Adrenal gland (tissue), 12 donors: ENCODE measurements around the gene FGF19. TPM values are rescaled to one million over a fixed set of nuclear protein-coding genes. Genes with fewer than 3 reads are reported as not detected.

ENCODE experiments used
- DNase-seq, 7 donors: peaks; one replicate each; pipeline ENCODE4 v3.0.0-alpha.2; 2019 to 2020
- H3K27ac ChIP-seq, 5 donors: fragments of 200-600 bp; sonication (generic) in 4 of 5; 1 replicate in 3 of 5; 2 replicates in 2 of 5; pipeline versions ENCODE4 v1.5.1 to v1.8.0; 2016 to 2020; ENCODE audit warnings: mild to moderate bottlenecking in 1 of 5
- H3K27me3 ChIP-seq: fragments of 200-600 bp; 2 replicates; pipeline ENCODE4 v1.8.0; 2021
- H3K36me3 ChIP-seq, 2 donors: fragments of 200-600 bp; replicated peaks in 1 of 2; 1 replicate in 1 of 2; 2 replicates in 1 of 2; pipeline versions ENCODE4 v1.5.1 to v1.8.0; 2018 to 2022
- H3K4me1 ChIP-seq, 2 donors: fragments of 200-600 bp; replicated peaks in 1 of 2; 1 replicate in 1 of 2; 2 replicates in 1 of 2; pipeline versions ENCODE4 v1.5.1 to v1.8.0; 2018 to 2021
- H3K4me3 ChIP-seq, 4 donors: fragments of 200-600 bp; sonication (generic) in 3 of 4; one replicate each; pipeline ENCODE4 v1.5.1; 2016 to 2018
- H3K9me3 ChIP-seq, 3 donors: fragments of 200-600 bp; sonication (generic) in 1 of 3; replicated peaks in 1 of 3; 1 replicate in 2 of 3; 2 replicates in 1 of 3; pipeline versions ENCODE4 v1.5.1 to v1.8.0; 2016 to 2021
- CTCF ChIP-seq, 6 experiments: fragments of 450-650 bp in 4 of 6; fragments of 200-600 bp in 2 of 6; sonication (generic) in 1 of 6; IDR thresholded peaks; 1 replicate in 5 of 6; 2 replicates in 1 of 6; pipeline versions ENCODE4 v1.5.1 to v1.8.0; 2016 to 2021; ENCODE audit warnings: antibody characterized with exemption in 6 of 6, mild to moderate bottlenecking in 2 of 6, moderate library complexity in 1 of 6
- POLR2A ChIP-seq, 2 donors: fragments of 450-650 bp; IDR thresholded peaks; one replicate each; pipeline ENCODE4 v1.6.1; 2017; ENCODE audit warnings: antibody characterized with exemption in 2 of 2, mild to moderate bottlenecking in 2 of 2, moderate library complexity in 1 of 2
- WGBS, 4 donors: extraction: QIAGEN DNeasy Blood & Tissue Kit in 2 of 4; methylation state at CpG; one replicate each; pipeline versions ENCODE4 v1.1.5 to v1.1.7; 2013 to 2017; 5-methylcytosine and 5-hydroxymethylcytosine counted together
- intact Hi-C, 2 donors: fragments of 100-400 bp; cut with DNase I; formaldehyde crosslinking; loops; one replicate each; pipeline versions ENCODE4 v1.14.1 to v1.15.0; 2022 to 2023
- polyA plus RNA-seq, 3 donors: library from polyadenylated mRNA; stranded (reverse); fragments of 200-250 nt in 2 of 3; fragments of 350-450 nt in 1 of 3; fragmentation: Illumina TruSeq in 1 of 3; extraction: RNeasy Lipid Tissue Mini Kit (QIAGEN cat#74804) in 1 of 3; gene quantifications; one replicate each; pipeline ENCODE4 v1.2.3, GENCODE V29; 2013 to 2014
- total RNA-seq, 9 donors: library from RNA; depleted of rRNA in 4 of 9; stranded (reverse); fragments of >200 nt in 4 of 9; fragments of 120-200 nt in 1 of 9; fragmentation: NEBNext Ultra II Directional in 1 of 9; extraction: Animal tissue kit (Norgen Biotek cat#: 25700) in 1 of 9; gene quantifications; one replicate each; pipeline versions ENCODE4 v1.1.0 to v1.2.4, GENCODE V29; 2013 to 2023
- donor health status: healthy with polysubstance abuse.
- donor health status: Bipolar disorder and iron deficiency.
- donor health status: DM: yes; HTN: yes; CAD: no.
- donor health status: DM: no; HTN: no; CAD: no.
- donor health status: DM: no; HTN: no; CAD: no.
- donor health status: DM: yes; HTN: yes; CAD: no.

FGF19 gene
- total and polyA plus RNA-seq, 12 donors, result not detected

GRCh38 chr11:69650832-69651344 is 52.9 kb downstream of the FGF19 start:
- no peaks in the 10 kb centered on the region for H3K27me3 ChIP-seq
- no peak for TF ChIP-seq CTCF (IDR thresholded peaks at IDR 0.05)
- no peak for TF ChIP-seq POLR2A (IDR thresholded peaks at IDR 0.05)
- intact Hi-C loops, result no loop called here
- H3K36me3 ChIP-seq, result peaks cover 0 to 56% of the 10 kb centered on the region in 2 donors
- H3K4me3 ChIP-seq, result no peak overlapping the region
- DNase-seq, result no peak
- no peak overlapping the region for H3K27ac ChIP-seq
- H3K9me3 ChIP-seq, result no peaks in the 10 kb centered on the region
- H3K4me1 ChIP-seq, result peaks cover 0 to 6% of the 10 kb centered on the region in 2 donors
- 80 to 90% (median 86%) methylated on average over 17 to 23 of the region's 23 CpGs for WGBS, 4 donors

- DNase-seq, result peak in 1 of 7 donors; percentile 70
- H3K36me3 ChIP-seq, result peaks cover 0 to 56% of the 10 kb centered on the region in 2 donors
- H3K27ac ChIP-seq, result no peak overlapping the region
- WGBS, 4 donors, result 40 to 85% (median 83%) methylated on average over 3 to 24 of the region's 24 CpGs
- peaks cover 0 to 6% of the 10 kb centered on the region in 2 donors for H3K4me1 ChIP-seq
- no peak overlapping the region for H3K4me3 ChIP-seq
- H3K9me3 ChIP-seq, result no peaks in the 10 kb centered on the region
- TF ChIP-seq POLR2A (IDR thresholded peaks at IDR 0.05), result no peak
- no peak for TF ChIP-seq CTCF (IDR thresholded peaks at IDR 0.05)
- H3K27me3 ChIP-seq, result no peaks in the 10 kb centered on the region
- intact Hi-C loops, result no loop called here
Measured at GRCh38 chr11:69650081-69650831, 53.6 kb downstream of the FGF19 start.

GRCh38 chr11:69649576-69649900 is 54.3 kb downstream of the FGF19 start:
- 90 to 98% (median 92%) methylated on average over 6 to 10 of the region's 10 CpGs for WGBS, 4 donors
- no peak overlapping the region for H3K4me3 ChIP-seq
- no peaks in the 10 kb centered on the region for H3K9me3 ChIP-seq
- H3K4me1 ChIP-seq, result peaks cover 0 to 4% of the 10 kb centered on the region in 2 donors
- intact Hi-C loops, result no loop called here
- H3K27me3 ChIP-seq, result no peaks in the 10 kb centered on the region
- no peak for DNase-seq
- H3K27ac ChIP-seq, result no peak overlapping the region
- peaks cover 0 to 56% of the 10 kb centered on the region in 2 donors for H3K36me3 ChIP-seq
- TF ChIP-seq POLR2A (IDR thresholded peaks at IDR 0.05) (no peak), CTCF (IDR thresholded peaks at IDR 0.05) (no peak)

- DNase-seq, result peak in 1 of 7 donors; percentile 20
- TF ChIP-seq CTCF (IDR thresholded peaks at IDR 0.05) (no peak), POLR2A (IDR thresholded peaks at IDR 0.05) (no peak)
- H3K36me3 ChIP-seq, result peaks cover 0 to 61% of the 10 kb centered on the region in 2 donors
- H3K27me3 ChIP-seq, result no peaks in the 10 kb centered on the region
- intact Hi-C loops, result no loop called here
- H3K27ac ChIP-seq, result no peak overlapping the region
- H3K4me3 ChIP-seq, result no peak overlapping the region
- peaks cover 4 to 10% of the 10 kb centered on the region in 2 donors for H3K4me1 ChIP-seq
- WGBS, 4 donors, result 88 to 93% (median 91%) methylated on average over 27 to 37 of the region's 37 CpGs
- no peaks in the 10 kb centered on the region for H3K9me3 ChIP-seq
Measured at GRCh38 chr11:69648679-69649575, 54.9 kb downstream of the FGF19 start.
